AG09309 (cell line): Measurements from ENCODE around the gene SLC5A12.

Source experiments
- DNase-seq: peaks from one replicate; pipeline ENCODE4 v3.0.0-alpha.2; 2010; ENCODE audit warnings: low read depth
- H3K4me3 ChIP-seq: 2 replicates; pipeline ENCODE4 v1.5.1; 2011; ENCODE audit warnings: mild to moderate bottlenecking, low read depth, low read length, moderate library complexity; ENCODE audit not compliant: control insufficient read depth
- TF ChIP-seq, protein P1 (sequence below): IDR thresholded peaks from 2 replicates; pipeline ENCODE4 v1.5.1; 2011; ENCODE audit warnings: mild to moderate bottlenecking, low read depth, low read length, inconsistent platforms; ENCODE audit not compliant: insufficient read depth, control insufficient read depth; ENCODE audit errors: missing control alignments

Gene SLC5A12

DNA sequence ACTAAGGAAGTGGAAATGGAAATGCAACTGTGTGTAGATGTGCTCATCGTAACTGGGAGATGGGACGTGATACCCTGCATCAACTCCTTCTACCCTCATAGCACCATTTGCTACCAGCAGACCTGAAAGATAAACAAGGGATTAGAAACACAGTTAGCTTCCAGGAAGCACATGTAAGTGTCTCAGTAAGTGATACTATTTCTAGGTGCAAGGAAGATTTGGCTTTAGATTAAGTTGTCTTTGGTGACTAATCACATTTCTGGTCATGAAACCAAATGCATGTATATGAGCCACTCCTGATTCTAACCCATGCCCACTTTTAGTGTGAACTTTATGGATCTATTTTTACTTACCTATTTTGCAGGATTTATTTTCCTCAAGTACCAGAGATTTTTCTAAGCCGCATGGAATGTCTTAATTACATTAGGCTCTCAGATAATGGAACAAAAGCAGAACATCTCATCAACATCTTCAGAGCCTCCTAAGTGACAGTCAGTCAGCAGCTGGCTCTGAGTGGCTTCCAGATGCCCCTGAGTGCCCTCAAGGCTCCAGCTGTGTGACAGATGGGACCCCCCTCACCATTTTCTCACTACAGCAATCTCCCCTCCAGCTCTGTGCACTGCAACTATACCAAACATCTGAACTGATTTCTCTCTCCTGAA is 21.2 kb downstream of the SLC5A12 start:
- TF ChIP-seq, protein P1, sequence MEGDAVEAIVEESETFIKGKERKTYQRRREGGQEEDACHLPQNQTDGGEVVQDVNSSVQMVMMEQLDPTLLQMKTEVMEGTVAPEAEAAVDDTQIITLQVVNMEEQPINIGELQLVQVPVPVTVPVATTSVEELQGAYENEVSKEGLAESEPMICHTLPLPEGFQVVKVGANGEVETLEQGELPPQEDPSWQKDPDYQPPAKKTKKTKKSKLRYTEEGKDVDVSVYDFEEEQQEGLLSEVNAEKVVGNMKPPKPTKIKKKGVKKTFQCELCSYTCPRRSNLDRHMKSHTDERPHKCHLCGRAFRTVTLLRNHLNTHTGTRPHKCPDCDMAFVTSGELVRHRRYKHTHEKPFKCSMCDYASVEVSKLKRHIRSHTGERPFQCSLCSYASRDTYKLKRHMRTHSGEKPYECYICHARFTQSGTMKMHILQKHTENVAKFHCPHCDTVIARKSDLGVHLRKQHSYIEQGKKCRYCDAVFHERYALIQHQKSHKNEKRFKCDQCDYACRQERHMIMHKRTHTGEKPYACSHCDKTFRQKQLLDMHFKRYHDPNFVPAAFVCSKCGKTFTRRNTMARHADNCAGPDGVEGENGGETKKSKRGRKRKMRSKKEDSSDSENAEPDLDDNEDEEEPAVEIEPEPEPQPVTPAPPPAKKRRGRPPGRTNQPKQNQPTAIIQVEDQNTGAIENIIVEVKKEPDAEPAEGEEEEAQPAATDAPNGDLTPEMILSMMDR = no peak
- no peak overlapping the region for H3K4me3 ChIP-seq
- DNase-seq = no peak

DNA sequence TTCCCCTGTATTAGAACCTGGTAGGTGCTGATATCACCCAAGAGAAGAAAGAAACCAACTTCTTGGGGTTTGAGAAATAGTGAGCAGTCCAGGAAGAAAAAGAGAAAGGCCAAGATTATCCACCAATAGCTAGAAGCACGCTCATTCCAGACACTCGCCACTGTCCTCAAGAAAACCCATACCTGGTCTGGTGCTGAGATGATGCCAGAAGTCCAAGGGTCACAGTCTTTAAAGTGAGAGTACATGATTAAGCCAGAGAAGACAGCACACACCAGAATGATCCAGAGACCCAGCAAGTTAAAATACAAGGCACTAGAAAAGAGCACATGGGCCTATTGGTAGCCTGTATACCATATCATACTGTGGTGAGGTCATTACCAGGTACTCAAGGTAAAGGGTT is 23.6 kb downstream of the SLC5A12 start:
- TF ChIP-seq, protein P1 = no peak
- no peak for DNase-seq
- no peak overlapping the region for H3K4me3 ChIP-seq

DNA sequence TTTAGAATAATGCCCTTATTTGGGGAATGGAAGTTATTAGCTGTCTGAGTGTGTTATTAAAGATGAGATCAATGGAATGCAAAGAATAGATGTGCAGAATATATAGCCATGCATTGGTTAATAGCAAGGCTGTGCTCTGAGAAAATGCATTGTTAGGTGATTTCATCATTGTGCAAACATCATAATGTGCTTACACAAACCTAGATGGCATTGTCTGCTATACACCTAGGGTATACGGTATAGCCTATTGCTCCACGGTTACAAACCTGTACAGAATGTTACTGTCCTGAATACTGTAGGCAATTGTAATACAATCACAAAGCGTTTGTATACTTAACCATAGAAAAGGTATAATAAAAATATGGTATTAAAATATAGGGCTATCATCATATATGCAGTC is 25.5 kb downstream of the SLC5A12 start:
- no peak for DNase-seq
- TF ChIP-seq, protein P1 = no peak
- no peak overlapping the region for H3K4me3 ChIP-seq

DNA sequence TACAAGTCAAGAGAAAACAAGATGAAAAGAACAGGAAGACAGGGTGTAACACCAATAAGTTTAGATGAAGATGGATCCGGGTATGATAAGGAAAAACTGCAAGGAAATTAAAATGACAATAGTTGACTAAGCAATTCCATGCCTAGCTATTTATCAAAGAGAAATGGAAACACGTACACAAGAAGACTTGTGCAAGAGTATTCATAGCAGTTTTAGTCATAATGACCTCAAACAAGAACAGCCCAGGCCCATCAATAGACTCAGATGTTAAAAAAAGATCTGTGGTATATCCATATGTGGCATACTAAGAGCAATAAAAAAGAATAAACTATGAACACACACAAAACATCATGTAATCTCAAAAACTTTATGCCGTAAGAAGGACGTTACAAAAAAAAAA is 33.2 kb downstream of the SLC5A12 start:
- DNase-seq = no peak
- TF ChIP-seq, protein P1 = no peak
- H3K4me3 ChIP-seq = no peak overlapping the region

DNA sequence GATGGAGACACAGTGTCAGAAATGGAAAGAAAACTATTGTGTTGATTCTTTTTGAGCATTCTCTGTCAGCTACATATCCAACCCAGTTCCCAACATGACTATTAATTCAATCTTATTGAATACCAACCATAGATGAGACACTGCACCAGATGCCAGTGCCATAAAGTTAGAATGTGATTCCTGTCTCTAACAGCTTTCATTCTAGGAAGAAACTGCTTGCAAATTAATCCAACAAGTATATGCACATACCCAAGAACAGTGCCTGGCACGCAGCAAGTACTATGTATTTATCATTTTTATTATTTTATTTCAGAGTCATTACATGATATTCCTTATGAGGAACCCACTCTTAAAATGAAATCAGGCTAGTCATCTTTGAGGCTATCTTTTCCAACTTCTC is 34.5 kb downstream of the SLC5A12 start:
- no peak overlapping the region for H3K4me3 ChIP-seq
- TF ChIP-seq, protein P1 = no peak
- no peak for DNase-seq

DNA sequence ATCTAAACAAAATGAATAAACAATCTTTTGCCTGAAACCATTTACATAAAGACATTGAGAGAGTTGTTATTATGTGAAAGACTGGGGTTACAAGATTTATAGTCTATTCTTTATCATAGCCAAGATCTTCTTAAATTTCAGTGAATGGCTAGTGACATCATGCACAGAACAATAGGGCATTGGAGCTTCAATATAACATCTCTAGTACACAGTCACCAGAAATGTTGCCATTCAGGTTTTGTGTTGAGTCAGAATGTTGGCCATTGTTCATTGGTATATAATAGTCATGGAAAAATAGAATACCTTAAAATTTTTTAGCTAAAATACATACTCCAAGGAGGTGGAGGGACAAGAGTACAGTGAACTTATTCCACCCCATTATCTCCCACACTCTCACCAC is 44.3 kb downstream of the SLC5A12 start:
- no peak for DNase-seq
- TF ChIP-seq, protein P1 = no peak
- no peak overlapping the region for H3K4me3 ChIP-seq

DNA sequence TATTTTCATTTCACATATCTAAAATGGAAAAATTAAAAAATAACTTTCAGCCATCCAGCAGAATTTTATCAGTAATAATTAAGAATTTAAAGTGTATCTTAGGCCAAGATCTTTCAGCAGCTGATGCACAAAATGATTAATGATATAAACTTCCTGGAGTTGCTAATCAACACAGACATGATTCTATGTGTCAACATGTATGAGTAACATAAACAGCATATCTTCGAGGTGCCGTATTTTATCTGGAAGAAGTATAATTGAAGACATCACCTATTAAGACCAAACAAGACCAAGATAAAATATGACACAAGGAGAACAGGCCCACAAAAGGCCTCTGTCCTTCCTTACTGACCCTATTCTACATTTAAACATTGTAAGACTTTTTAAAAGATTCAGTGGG is 45.2 kb downstream of the SLC5A12 start:
- no peak for DNase-seq
- TF ChIP-seq, protein P1 = no peak
- H3K4me3 ChIP-seq = no peak overlapping the region
